Measurements from ENCODE around the gene YPEL2. TPM values are rescaled to one million over a fixed set of nuclear protein-coding genes. Genes with fewer than 3 reads are reported as not detected.

YPEL2 gene
- total RNA-seq, 1 donor from 2014 or later = 2.7 TPM

DNA sequence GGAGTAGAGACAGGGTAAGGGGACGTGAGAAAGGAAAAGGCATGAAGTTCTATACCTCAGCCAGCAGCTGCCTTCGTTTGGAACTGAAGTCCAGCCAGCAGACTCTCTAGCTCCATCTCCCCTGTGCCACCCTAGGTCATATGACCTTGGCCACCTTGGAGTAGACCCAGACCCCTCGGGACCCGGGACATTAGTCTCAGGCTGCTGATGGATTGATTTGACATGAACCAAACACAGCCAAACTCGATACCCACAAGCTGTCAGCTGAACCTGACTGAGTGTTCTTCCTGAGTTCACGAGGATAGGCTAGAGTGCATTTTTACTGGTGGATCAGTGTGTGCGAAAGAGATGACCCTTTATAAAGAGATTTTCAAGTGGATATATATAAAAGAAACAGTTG is 68.5 kb downstream of the YPEL2 start:
- H3K27me3 Mint-ChIP-seq (ENCODE audit: low read depth) = no peaks in the 10 kb centered on the region
- H3K4me1 Mint-ChIP-seq = peaks cover 6% of the 10 kb centered on the region
- H3K4me3 Mint-ChIP-seq = no peak overlapping the region
- peaks cover 6% of the 10 kb centered on the region for H3K36me3 Mint-ChIP-seq (ENCODE audit: low read depth)
- TF ChIP-seq, protein P1, sequence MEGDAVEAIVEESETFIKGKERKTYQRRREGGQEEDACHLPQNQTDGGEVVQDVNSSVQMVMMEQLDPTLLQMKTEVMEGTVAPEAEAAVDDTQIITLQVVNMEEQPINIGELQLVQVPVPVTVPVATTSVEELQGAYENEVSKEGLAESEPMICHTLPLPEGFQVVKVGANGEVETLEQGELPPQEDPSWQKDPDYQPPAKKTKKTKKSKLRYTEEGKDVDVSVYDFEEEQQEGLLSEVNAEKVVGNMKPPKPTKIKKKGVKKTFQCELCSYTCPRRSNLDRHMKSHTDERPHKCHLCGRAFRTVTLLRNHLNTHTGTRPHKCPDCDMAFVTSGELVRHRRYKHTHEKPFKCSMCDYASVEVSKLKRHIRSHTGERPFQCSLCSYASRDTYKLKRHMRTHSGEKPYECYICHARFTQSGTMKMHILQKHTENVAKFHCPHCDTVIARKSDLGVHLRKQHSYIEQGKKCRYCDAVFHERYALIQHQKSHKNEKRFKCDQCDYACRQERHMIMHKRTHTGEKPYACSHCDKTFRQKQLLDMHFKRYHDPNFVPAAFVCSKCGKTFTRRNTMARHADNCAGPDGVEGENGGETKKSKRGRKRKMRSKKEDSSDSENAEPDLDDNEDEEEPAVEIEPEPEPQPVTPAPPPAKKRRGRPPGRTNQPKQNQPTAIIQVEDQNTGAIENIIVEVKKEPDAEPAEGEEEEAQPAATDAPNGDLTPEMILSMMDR (conservative IDR thresholded peaks at IDR 0.05) = no peak
- H3K9me3 Mint-ChIP-seq = no peaks in the 10 kb centered on the region
- H3K27ac Mint-ChIP-seq (ENCODE audit: unreplicated experiment) = no peak overlapping the region
- DNase-seq (ENCODE audit: low read depth, low spot score) = no peak

GRCh38 chr17:59400858-59401257 is 69.4 kb downstream of the YPEL2 start:
- TF ChIP-seq, protein P1 (conservative IDR thresholded peaks at IDR 0.05) = no peak
- no peak overlapping the region for H3K4me3 Mint-ChIP-seq
- H3K4me1 Mint-ChIP-seq = peaks cover 8% of the 10 kb centered on the region
- peaks cover 3% of the 10 kb centered on the region for H3K36me3 Mint-ChIP-seq (ENCODE audit: low read depth)
- no peaks in the 10 kb centered on the region for H3K9me3 Mint-ChIP-seq
- no peak for DNase-seq (ENCODE audit: low read depth, low spot score)
- no peak overlapping the region for H3K27ac Mint-ChIP-seq (ENCODE audit: unreplicated experiment)
- H3K27me3 Mint-ChIP-seq (ENCODE audit: low read depth) = no peaks in the 10 kb centered on the region

GRCh38 chr17:59401274-59401673 is 69.8 kb downstream of the YPEL2 start:
- Mint-ChIP-seq H3K27ac (ENCODE audit: unreplicated experiment) (no peak overlapping the region), H3K36me3 (ENCODE audit: low read depth) (peaks cover 3% of the 10 kb centered on the region), H3K4me1 (peaks cover 12% of the 10 kb centered on the region), H3K9me3 (no peaks in the 10 kb centered on the region), H3K4me3 (no peak overlapping the region), H3K27me3 (ENCODE audit: low read depth) (no peaks in the 10 kb centered on the region)
- TF ChIP-seq, protein P1 (conservative IDR thresholded peaks at IDR 0.05) = no peak
- no peak for DNase-seq (ENCODE audit: low read depth, low spot score)

DNA sequence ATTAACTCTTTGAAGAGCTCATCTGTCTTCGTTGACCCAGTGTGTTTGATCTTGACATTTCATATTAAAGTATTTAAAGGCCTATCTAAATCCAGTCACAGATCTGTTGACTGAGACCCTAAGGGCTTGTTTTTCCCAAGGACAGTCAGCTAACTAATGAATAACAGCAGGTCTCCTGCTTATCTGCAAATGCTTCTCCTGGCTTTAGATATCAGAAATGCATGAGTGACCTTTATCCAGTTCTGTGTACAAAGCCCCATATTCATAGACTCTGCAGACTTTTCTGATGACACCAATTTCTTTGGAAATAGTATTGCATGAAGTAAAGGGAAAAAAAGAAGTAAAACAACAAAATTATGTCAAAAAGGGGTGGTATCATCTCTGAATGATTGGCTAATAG is 70.3 kb downstream of the YPEL2 start:
- Mint-ChIP-seq H3K4me1 (peaks cover 16% of the 10 kb centered on the region), H3K9me3 (no peaks in the 10 kb centered on the region), H3K4me3 (no peak overlapping the region), H3K36me3 (ENCODE audit: low read depth) (peaks cover 3% of the 10 kb centered on the region), H3K27ac (ENCODE audit: unreplicated experiment) (no peak overlapping the region), H3K27me3 (ENCODE audit: low read depth) (no peaks in the 10 kb centered on the region)
- TF ChIP-seq, protein P1 (conservative IDR thresholded peaks at IDR 0.05) = no peak
- DNase-seq (ENCODE audit: low read depth, low spot score) = no peak

DNA sequence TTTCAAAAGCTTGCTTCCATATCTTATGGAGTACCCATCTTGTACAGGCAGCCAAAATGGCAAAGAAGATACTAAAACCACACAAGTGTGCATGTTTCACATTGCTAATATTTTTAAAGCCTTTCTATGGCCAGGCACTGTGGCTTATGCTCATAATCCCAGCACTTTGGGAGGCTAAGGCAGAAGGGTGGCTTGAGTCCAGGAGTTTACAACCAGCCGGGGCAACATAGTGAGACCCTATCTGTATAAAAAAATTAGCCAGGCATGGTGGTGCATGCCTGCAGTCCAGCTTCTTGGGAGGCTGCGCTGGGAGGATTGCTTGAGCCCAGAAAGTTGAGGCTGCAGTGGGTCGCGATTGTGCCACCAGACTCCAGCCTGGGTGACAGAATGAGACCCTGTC is 71.3 kb downstream of the YPEL2 start:
- no peaks in the 10 kb centered on the region for H3K9me3 Mint-ChIP-seq

More for the DNA sequence above, 71.3 kb downstream of the YPEL2 start:
- Mint-ChIP-seq H3K27me3 (ENCODE audit: low read depth) (no peaks in the 10 kb centered on the region), H3K4me3 (no peak overlapping the region), H3K4me1 (peaks cover 21% of the 10 kb centered on the region), H3K27ac (ENCODE audit: unreplicated experiment) (no peak overlapping the region), H3K36me3 (ENCODE audit: low read depth) (no peaks in the 10 kb centered on the region)
- no peak for DNase-seq (ENCODE audit: low read depth, low spot score)
- TF ChIP-seq, protein P1 (conservative IDR thresholded peaks at IDR 0.05) = no peak
